Stomach (tissue), 9 donors: ENCODE measurements around the gene HCFC1R1. TPM values are rescaled to one million over a fixed set of nuclear protein-coding genes. Genes with fewer than 3 reads are reported as not detected.
A peak's percentile ranks its signal among the peaks of the same experiment; 100 is the strongest.

ENCODE experiments used
- DNase-seq, 2 donors: peaks; one replicate each; pipeline versions ENCODE4 v3.0.0 to v3.0.0-alpha.2; 2013 to 2019
- H3K27ac ChIP-seq, 5 donors: fragments of 200-600 bp in 4 of 5; sonication (generic) in 4 of 5; one replicate each; pipeline ENCODE4 v1.5.1; 2013 to 2019; ENCODE audit warnings: mild to moderate bottlenecking in 1 of 5, moderate library complexity in 1 of 5
- H3K27me3 ChIP-seq, 3 donors: fragments of 200-600 bp; sonication (generic); one replicate each; pipeline ENCODE4 v1.5.1; 2017 to 2019; ENCODE audit warnings: mixed run types in 1 of 3
- H3K36me3 ChIP-seq, 4 donors: fragments of 200-600 bp; sonication (generic); 1 replicate in 3 of 4; 2 replicates in 1 of 4; pipeline ENCODE4 v1.5.1; 2016 to 2019
- H3K4me1 ChIP-seq, 4 donors: fragments of 200-600 bp; sonication (generic); one replicate each; pipeline ENCODE4 v1.5.1; 2016 to 2019
- H3K4me3 ChIP-seq, 4 donors: fragments of 200-600 bp; sonication (generic) in 3 of 4; one replicate each; pipeline ENCODE4 v1.5.1; 2016 to 2019; ENCODE audit warnings: mild to moderate bottlenecking in 1 of 4
- H3K9me3 ChIP-seq, 4 donors: fragments of 200-600 bp; sonication (generic); one replicate each; pipeline ENCODE4 v1.5.1; 2016 to 2019
- EP300 ChIP-seq: sonication (generic); formaldehyde crosslinking; IDR thresholded peaks from one replicate; pipeline ENCODE4 v1.6.1; 2017; ENCODE audit warnings: antibody characterized with exemption
- POLR2A ChIP-seq, 4 donors: fragments of 450-650 bp; IDR thresholded peaks; one replicate each; pipeline ENCODE4 v1.6.1; 2016; ENCODE audit warnings: antibody characterized with exemption in 4 of 4, control low read depth in 2 of 4, mild to moderate bottlenecking in 1 of 4, moderate library complexity in 1 of 4
- POLR2AphosphoS5 ChIP-seq, 3 donors: sonication (generic); formaldehyde crosslinking; IDR thresholded peaks; one replicate each; pipeline ENCODE4 v1.6.1; 2016; ENCODE audit warnings: antibody characterized with exemption in 3 of 3
- WGBS, 5 donors: extraction: QIAGEN DNeasy Blood & Tissue Kit in 3 of 5; methylation state at CpG; one replicate each; pipeline versions ENCODE4 v1.1.5 to v1.1.7; 2013 to 2018; 5-methylcytosine and 5-hydroxymethylcytosine counted together
- intact Hi-C: fragments of 100-400 bp; cut with DNase I; formaldehyde crosslinking; loops from one replicate; pipeline ENCODE4 v1.15.1; 2023; ENCODE audit warnings: low total_unique reads
- polyA plus RNA-seq, 3 donors: library from polyadenylated mRNA; stranded (reverse); fragments of 200-250 nt; gene quantifications; one replicate each; pipeline ENCODE4 v1.2.3, GENCODE V29; 2013
- total RNA-seq, 5 donors: library from RNA; depleted of rRNA; stranded (reverse); fragments of >200 nt; gene quantifications; one replicate each; pipeline versions ENCODE4 v1.1.0 to v1.2.3, GENCODE V29; 2014 to 2016
- TF ChIP-seq, protein P1 (sequence below), 7 experiments: fragments of 450-650 bp in 4 of 7; fragments of 200-600 bp in 3 of 7; sonication (generic) in 3 of 7; IDR thresholded peaks; one replicate each; pipeline ENCODE4 v1.5.1; 2016 to 2019; ENCODE audit warnings: antibody characterized with exemption in 7 of 7, control low read depth in 2 of 7, mild to moderate bottlenecking in 1 of 7
- donor health status: healthy with polysubstance abuse.
- donor health status: Bipolar disorder and iron deficiency.
- donor health status: healthy.

The HCFC1R1 gene
- total and polyA plus RNA-seq, 8 donors: 11.0 to 128 (median 60.7) TPM

DNA sequence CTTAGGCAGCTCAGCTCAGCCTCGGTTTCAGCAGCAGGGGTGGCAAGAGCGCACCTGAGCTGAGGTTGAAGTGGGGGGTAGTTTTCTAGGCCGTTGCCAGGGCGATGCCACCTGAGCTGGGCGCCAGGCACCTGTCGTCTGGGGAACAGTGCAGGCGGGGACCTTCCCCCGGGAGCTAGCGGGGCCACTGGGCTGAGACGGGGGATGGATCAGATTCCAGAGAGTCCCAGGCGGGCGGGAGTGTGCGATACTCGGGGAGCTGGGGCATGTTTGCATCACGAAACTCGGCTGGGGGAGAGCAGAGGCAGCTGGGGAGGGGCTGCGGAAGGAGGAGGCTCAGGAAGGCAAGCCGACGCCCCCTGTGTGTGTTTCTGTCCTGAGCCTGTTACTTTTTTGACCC, 11.5 kb downstream of the HCFC1R1 start:
- peak in 1 of 2 donors; percentile 79 for DNase-seq
- TF ChIP-seq, protein P1, sequence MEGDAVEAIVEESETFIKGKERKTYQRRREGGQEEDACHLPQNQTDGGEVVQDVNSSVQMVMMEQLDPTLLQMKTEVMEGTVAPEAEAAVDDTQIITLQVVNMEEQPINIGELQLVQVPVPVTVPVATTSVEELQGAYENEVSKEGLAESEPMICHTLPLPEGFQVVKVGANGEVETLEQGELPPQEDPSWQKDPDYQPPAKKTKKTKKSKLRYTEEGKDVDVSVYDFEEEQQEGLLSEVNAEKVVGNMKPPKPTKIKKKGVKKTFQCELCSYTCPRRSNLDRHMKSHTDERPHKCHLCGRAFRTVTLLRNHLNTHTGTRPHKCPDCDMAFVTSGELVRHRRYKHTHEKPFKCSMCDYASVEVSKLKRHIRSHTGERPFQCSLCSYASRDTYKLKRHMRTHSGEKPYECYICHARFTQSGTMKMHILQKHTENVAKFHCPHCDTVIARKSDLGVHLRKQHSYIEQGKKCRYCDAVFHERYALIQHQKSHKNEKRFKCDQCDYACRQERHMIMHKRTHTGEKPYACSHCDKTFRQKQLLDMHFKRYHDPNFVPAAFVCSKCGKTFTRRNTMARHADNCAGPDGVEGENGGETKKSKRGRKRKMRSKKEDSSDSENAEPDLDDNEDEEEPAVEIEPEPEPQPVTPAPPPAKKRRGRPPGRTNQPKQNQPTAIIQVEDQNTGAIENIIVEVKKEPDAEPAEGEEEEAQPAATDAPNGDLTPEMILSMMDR (IDR thresholded peaks at IDR 0.05): no peak
- TF ChIP-seq POLR2AphosphoS5 (IDR thresholded peaks at IDR 0.05) (no peak), EP300 (no peak), POLR2A (IDR thresholded peaks at IDR 0.05) (no peak)
- Histone ChIP-seq H3K27ac (no peak overlapping the region), H3K27me3 (peaks cover 5 to 87% (median 52%) of the 10 kb centered on the region in 3 donors), H3K9me3 (no peaks in the 10 kb centered on the region), H3K4me3 (no peak overlapping the region), H3K4me1 (peaks cover 30 to 52% (median 31%) of the 10 kb centered on the region in 4 donors), H3K36me3 (no peaks in the 10 kb centered on the region)
- WGBS, 5 donors: 8 to 20% (median 15%) methylated on average over 9 to 19 of the region's 19 CpGs
- intact Hi-C loops: no loop called here

DNA sequence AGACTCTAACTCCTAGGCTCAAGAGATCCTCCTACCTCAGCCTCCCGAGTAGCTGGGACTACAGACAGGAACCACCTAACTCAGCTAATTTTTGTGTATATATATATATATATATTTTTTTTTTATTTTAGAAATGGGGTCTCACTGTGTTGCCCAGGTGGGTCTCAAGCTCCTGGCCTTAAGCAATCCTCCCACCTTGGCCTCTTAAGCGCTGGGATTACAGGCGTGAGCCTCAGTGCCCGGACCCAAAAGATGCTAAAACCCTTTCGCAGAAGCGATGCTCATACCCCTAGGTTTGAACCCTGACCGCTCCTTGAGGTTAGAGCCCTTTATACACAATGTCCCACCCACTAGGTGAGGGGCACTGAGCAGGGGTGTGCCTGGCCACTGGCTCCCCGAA, 13.2 kb downstream of the HCFC1R1 start:
- H3K27ac ChIP-seq: no peak overlapping the region

DNA sequence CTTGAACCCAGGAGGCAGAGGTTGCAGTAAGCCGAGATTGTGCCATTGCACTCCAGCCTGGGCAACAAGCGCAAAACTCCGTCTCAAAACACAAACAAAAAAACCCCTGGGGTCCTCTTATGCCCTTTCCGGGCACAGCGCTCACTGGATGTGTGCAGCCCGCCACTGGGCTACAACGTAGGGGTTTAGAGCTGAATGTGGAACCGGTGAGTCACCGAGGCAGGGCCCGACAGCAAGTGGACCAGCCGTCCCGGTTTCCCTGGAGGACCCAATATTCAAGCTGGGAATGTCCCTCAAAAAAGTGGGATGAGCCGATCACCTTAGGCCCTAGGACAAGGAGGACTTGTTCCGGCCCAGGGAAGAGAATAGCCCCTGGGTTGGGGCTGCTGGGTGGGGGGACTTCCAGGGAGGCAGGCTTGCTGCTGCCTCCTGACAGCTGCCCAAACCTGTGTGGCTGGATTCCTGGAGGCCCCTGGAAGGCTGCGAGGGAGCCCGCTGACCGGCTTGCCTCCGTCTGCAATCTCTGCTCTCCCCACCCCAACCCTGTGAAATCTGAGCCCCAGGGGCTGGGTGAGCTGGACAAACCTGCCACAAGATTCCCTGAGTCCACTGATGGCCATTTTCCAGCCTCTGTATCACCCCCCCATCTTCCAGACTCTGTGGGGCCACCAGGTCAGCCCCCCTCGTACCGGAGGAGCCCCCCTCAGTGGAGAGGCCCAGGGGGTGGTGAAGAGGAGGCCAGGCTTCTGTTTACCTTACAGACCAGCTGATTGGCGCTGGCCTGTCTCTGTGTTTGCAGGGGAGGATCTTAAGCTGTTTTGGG, 14.0 kb downstream of the HCFC1R1 start:
- Histone ChIP-seq H3K27me3 (peaks cover 5 to 98% (median 54%) of the 10 kb centered on the region in 3 donors), H3K4me1 (peaks cover 32 to 75% (median 44%) of the 10 kb centered on the region in 4 donors), H3K4me3 (no peak overlapping the region), H3K36me3 (no peaks in the 10 kb centered on the region), H3K9me3 (no peaks in the 10 kb centered on the region), H3K27ac (peak overlapping the region in 4 of 5 donors; percentile 0 to 44 (median 26))
- intact Hi-C loops: no loop called here
- peak; percentile 80 to 95 for DNase-seq
- WGBS, 5 donors: 24 to 39% (median 35%) methylated on average over 17 to 21 of the region's 21 CpGs
- TF ChIP-seq POLR2A (IDR thresholded peaks at IDR 0.05) (no peak), POLR2AphosphoS5 (IDR thresholded peaks at IDR 0.05) (no peak), EP300 (no peak)
- TF ChIP-seq, protein P1 (IDR thresholded peaks at IDR 0.05): no peak

More for the DNA sequence above, 13.2 kb downstream of the HCFC1R1 start:
- WGBS, 5 donors: 85 to 91% (median 88%) methylated on average over 8 of the region's 8 CpGs
- DNase-seq: no peak
- H3K36me3 ChIP-seq: no peaks in the 10 kb centered on the region
- peaks cover 32 to 69% (median 40%) of the 10 kb centered on the region in 4 donors for H3K4me1 ChIP-seq
- no peaks in the 10 kb centered on the region for H3K9me3 ChIP-seq
- no peak overlapping the region for H3K4me3 ChIP-seq
- intact Hi-C loops: no loop called here
- peaks cover 5 to 96% (median 54%) of the 10 kb centered on the region in 3 donors for H3K27me3 ChIP-seq
- TF ChIP-seq EP300 (no peak), POLR2A (IDR thresholded peaks at IDR 0.05) (no peak), POLR2AphosphoS5 (IDR thresholded peaks at IDR 0.05) (no peak)
- TF ChIP-seq, protein P1 (IDR thresholded peaks at IDR 0.05): no peak

- peak in 1 of 2 donors; percentile 69 for DNase-seq
- TF ChIP-seq, protein P1 (IDR thresholded peaks at IDR 0.05): no peak
- TF ChIP-seq POLR2A (IDR thresholded peaks at IDR 0.05) (no peak), POLR2AphosphoS5 (IDR thresholded peaks at IDR 0.05) (no peak), EP300 (no peak)
- Histone ChIP-seq H3K27ac (peak overlapping the region in 1 of 5 donors; percentile 67), H3K9me3 (no peaks in the 10 kb centered on the region), H3K4me1 (peaks cover 32 to 78% (median 48%) of the 10 kb centered on the region in 4 donors), H3K36me3 (no peaks in the 10 kb centered on the region), H3K27me3 (peaks cover 5 to 92% (median 51%) of the 10 kb centered on the region in 3 donors), H3K4me3 (no peak overlapping the region)
- 54 to 81% (median 68%) methylated on average over 4 of the region's 4 CpGs for WGBS, 5 donors
- intact Hi-C loops: no loop called here
Observed at GRCh38 chr16:3008690-3009037, 15.1 kb downstream of the HCFC1R1 start.
